ENCODE data around the gene ZNF710. TPM values are rescaled to one million over a fixed set of nuclear protein-coding genes. Genes with fewer than 3 reads are reported as not detected.

ZNF710 gene
- polyA plus RNA-seq, 1 of the 3 experiments (the other 2 are of a cell fraction), result 2.7 TPM

DNA sequence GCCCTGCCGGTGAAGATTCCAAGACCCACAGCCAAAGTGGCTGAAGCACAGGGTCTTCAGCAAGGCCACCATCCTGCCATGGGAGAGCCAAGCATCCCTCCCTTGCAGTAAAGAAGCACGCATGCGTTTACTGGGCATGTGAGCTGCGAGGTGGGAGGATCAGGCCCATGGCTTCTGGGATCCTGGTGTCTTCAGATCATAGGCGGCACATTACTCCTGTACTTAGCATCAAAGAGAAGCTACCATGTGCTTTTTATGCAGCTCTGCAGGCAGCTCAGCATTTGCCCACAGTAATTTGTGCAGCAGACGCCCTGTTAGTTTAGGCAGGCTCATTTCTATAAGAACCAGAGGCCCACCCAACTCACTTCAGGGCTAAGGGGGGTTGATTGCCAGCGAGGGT lies 55.4 kb downstream of the ZNF710 start (continued):
- TF ChIP-seq NFIC (IDR thresholded peaks at IDR 0.05; ENCODE audit: borderline replicate concordance) (no peak), CHD2 (IDR thresholded peaks at IDR 0.05; ENCODE audit: low read length, partially characterized antibody) (no peak)

DNA sequence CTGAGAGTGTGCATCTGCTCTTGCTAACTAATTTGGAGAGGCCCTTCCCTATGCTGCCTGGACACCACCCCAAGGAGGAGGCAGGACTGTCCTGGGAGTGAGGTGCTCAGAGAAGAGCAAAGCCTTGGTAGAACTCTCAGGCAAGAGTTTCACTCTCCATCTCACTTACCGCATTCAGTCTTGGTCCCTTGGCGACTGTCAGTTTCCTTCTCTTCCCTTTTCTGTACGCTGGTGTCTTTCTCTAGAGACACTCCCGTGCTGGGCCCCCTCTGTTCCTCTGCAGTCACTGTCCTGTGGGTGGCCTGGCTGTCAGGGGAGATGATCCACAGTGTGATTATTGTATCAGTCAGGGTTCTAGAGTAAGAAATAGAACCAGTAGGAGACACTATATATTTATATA lies 57.2 kb downstream of the ZNF710 start:
- DNase-seq, result no peak
- 94% methylated on average over 4 of the region's 4 CpGs for WGBS (ENCODE audit: low lambda C conversion rate)
- no peaks in the 10 kb centered on the region for H3K9me3 ChIP-seq
- ChIA-PET POLR2A (no interaction called here), CTCF (interaction anchor here (0.8 kb wide), 1 partner anchor 11 kb away, joined by 3 read pairs; no protein-coding TSS in a partner anchor)
- no peak overlapping the region for H3K9ac ChIP-seq
- no peaks in the 10 kb centered on the region for H3K27me3 ChIP-seq (ENCODE audit: insufficient read depth)
- H3F3A ChIP-seq (replicated peaks; ENCODE audit: insufficient read depth), result no peaks in the 10 kb centered on the region
- H3K79me2 ChIP-seq (ENCODE audit: insufficient read depth), result no peaks in the 10 kb centered on the region
- H3K36me3 ChIP-seq (replicated peaks in 1 of 2; ENCODE audit: control insufficient read depth in 1 of 2, insufficient read depth in 2 of 2, low read length in 1 of 2), result no peaks in the 10 kb centered on the region
- H3K4me1 ChIP-seq (ENCODE audit: control insufficient read depth in 1 of 2, insufficient read depth in 2 of 2, low read depth in 1 of 2, low read length in 1 of 2), result peaks cover 0 to 21% of the 10 kb centered on the region in 2 experiments; a peak in 1 of 4 replicates
- H3K4me3 ChIP-seq (ENCODE audit: low read depth in 2 of 2, low read length in 1 of 2), result no peak overlapping the region
- no peak overlapping the region for H3K27ac ChIP-seq (ENCODE audit: low read depth in 2 of 2, low read length in 1 of 2)
- no peak overlapping the region for H3K4me2 ChIP-seq
- H2AFZ ChIP-seq (ENCODE audit: low read depth), result no peak overlapping the region
- TF ChIP-seq MEF2A (IDR thresholded peaks at IDR 0.05; ENCODE audit: borderline replicate concordance, low read depth), result no peak
- TF ChIP-seq RXRA (IDR thresholded peaks at IDR 0.05; ENCODE audit: borderline replicate concordance, low read depth), result no peak
- TF ChIP-seq, protein P1, sequence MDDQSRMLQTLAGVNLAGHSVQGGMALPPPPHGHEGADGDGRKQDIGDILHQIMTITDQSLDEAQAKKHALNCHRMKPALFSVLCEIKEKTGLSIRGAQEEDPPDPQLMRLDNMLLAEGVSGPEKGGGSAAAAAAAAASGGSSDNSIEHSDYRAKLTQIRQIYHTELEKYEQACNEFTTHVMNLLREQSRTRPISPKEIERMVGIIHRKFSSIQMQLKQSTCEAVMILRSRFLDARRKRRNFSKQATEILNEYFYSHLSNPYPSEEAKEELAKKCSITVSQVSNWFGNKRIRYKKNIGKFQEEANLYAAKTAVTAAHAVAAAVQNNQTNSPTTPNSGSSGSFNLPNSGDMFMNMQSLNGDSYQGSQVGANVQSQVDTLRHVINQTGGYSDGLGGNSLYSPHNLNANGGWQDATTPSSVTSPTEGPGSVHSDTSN (IDR thresholded peaks at IDR 0.05), result no peak
- TF ChIP-seq, protein P2, sequence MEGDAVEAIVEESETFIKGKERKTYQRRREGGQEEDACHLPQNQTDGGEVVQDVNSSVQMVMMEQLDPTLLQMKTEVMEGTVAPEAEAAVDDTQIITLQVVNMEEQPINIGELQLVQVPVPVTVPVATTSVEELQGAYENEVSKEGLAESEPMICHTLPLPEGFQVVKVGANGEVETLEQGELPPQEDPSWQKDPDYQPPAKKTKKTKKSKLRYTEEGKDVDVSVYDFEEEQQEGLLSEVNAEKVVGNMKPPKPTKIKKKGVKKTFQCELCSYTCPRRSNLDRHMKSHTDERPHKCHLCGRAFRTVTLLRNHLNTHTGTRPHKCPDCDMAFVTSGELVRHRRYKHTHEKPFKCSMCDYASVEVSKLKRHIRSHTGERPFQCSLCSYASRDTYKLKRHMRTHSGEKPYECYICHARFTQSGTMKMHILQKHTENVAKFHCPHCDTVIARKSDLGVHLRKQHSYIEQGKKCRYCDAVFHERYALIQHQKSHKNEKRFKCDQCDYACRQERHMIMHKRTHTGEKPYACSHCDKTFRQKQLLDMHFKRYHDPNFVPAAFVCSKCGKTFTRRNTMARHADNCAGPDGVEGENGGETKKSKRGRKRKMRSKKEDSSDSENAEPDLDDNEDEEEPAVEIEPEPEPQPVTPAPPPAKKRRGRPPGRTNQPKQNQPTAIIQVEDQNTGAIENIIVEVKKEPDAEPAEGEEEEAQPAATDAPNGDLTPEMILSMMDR (IDR thresholded peaks at IDR 0.05), result no peak
- no peak for TF ChIP-seq RAD21 (IDR thresholded peaks at IDR 0.05; ENCODE audit: low read length)
- no peak for TF ChIP-seq RCOR1 (IDR thresholded peaks at IDR 0.05; ENCODE audit: low read length)
- TF ChIP-seq, protein P3, sequence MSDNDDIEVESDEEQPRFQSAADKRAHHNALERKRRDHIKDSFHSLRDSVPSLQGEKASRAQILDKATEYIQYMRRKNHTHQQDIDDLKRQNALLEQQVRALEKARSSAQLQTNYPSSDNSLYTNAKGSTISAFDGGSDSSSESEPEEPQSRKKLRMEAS (IDR thresholded peaks at IDR 0.05; ENCODE audit: low read depth), result no peak
- TF ChIP-seq YY1 (IDR thresholded peaks at IDR 0.05; ENCODE audit: low read depth), result no peak
- no peak for TF ChIP-seq ELF1 (IDR thresholded peaks at IDR 0.05)
- TF ChIP-seq, protein P4, sequence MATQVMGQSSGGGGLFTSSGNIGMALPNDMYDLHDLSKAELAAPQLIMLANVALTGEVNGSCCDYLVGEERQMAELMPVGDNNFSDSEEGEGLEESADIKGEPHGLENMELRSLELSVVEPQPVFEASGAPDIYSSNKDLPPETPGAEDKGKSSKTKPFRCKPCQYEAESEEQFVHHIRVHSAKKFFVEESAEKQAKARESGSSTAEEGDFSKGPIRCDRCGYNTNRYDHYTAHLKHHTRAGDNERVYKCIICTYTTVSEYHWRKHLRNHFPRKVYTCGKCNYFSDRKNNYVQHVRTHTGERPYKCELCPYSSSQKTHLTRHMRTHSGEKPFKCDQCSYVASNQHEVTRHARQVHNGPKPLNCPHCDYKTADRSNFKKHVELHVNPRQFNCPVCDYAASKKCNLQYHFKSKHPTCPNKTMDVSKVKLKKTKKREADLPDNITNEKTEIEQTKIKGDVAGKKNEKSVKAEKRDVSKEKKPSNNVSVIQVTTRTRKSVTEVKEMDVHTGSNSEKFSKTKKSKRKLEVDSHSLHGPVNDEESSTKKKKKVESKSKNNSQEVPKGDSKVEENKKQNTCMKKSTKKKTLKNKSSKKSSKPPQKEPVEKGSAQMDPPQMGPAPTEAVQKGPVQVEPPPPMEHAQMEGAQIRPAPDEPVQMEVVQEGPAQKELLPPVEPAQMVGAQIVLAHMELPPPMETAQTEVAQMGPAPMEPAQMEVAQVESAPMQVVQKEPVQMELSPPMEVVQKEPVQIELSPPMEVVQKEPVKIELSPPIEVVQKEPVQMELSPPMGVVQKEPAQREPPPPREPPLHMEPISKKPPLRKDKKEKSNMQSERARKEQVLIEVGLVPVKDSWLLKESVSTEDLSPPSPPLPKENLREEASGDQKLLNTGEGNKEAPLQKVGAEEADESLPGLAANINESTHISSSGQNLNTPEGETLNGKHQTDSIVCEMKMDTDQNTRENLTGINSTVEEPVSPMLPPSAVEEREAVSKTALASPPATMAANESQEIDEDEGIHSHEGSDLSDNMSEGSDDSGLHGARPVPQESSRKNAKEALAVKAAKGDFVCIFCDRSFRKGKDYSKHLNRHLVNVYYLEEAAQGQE (IDR thresholded peaks at IDR 0.05; ENCODE audit: low read depth, low read length), result no peak
- H3K9me2 ChIP-seq, result no peaks in the 10 kb centered on the region
- H4K20me1 ChIP-seq (ENCODE audit: insufficient read depth), result no peaks in the 10 kb centered on the region
